GM23338 (cell line): ENCODE data around the gene ADPGK. TPM values are rescaled to one million over a fixed set of nuclear protein-coding genes. Genes with fewer than 3 reads are reported as not detected.

ENCODE experiments used
- ATAC-seq: fragments of 200-7000 bp; cut with Tn5 transposase; 3 replicates; pipeline ENCODE4 v1.9.1; 2020
- DNase-seq: peaks from one replicate; pipeline ENCODE4 v3.0.0-alpha.2; 2015; ENCODE audit warnings: low spot score
- H2AFZ ChIP-seq: fragments of 200-600 bp; sonication (generic); 2 replicates; pipeline ENCODE4 v1.8.0; 2016; ENCODE audit warnings: antibody characterized with exemption, mild to moderate bottlenecking, moderate library complexity
- H3F3A ChIP-seq: fragments of 200-600 bp; sonication (generic); replicated peaks from 2 replicates; pipeline ENCODE4 v1.8.0; 2017; ENCODE audit warnings: antibody characterized with exemption, mixed run types, low read depth
- H3K27ac ChIP-seq: fragments of 200-600 bp; sonication (generic); 2 replicates; pipeline ENCODE4 v1.6.1; 2016; ENCODE audit warnings: low read depth
- H3K27me3 ChIP-seq: fragments of 200-600 bp; sonication (generic); 2 replicates; pipeline ENCODE4 v1.8.0; 2016; ENCODE audit warnings: mild to moderate bottlenecking, mixed run types, moderate library complexity; ENCODE audit not compliant: insufficient read depth
- H3K36me3 ChIP-seq: fragments of 200-600 bp; sonication (generic); 2 replicates; pipeline ENCODE4 v1.8.0; 2016; ENCODE audit warnings: mild to moderate bottlenecking; ENCODE audit not compliant: insufficient read depth
- H3K4me1 ChIP-seq: fragments of 200-600 bp; sonication (generic); 2 replicates; pipeline ENCODE4 v1.8.0; 2016; ENCODE audit warnings: mild to moderate bottlenecking, moderate library complexity; ENCODE audit not compliant: insufficient read depth
- H3K4me2 ChIP-seq: fragments of 200-600 bp; sonication (generic); 2 replicates; pipeline ENCODE4 v1.7.1; 2017; ENCODE audit warnings: mixed run types
- H3K4me3 ChIP-seq: fragments of 200-600 bp; sonication (generic); 2 replicates; pipeline ENCODE4 v1.6.1; 2016; ENCODE audit warnings: mixed run types
- H3K79me2 ChIP-seq: fragments of 200-600 bp; sonication (generic); replicated peaks from 2 replicates; pipeline ENCODE4 v1.8.0; 2017; ENCODE audit warnings: mild to moderate bottlenecking; ENCODE audit not compliant: insufficient read depth
- H3K9me2 ChIP-seq: fragments of 200-600 bp; sonication (generic); 2 replicates; pipeline ENCODE4 v1.8.0; 2017; ENCODE audit not compliant: insufficient read depth
- H4K20me1 ChIP-seq: fragments of 200-600 bp; sonication (generic); replicated peaks from 2 replicates; pipeline ENCODE4 v1.8.0; 2017; ENCODE audit warnings: mild to moderate bottlenecking; ENCODE audit not compliant: insufficient read depth
- H3K27ac Mint-ChIP-seq: 2 replicates; pipeline ENCODE4 v1.8.0; 2020; ENCODE audit warnings: inconsistent platforms, mild to moderate bottlenecking, moderate library complexity, mixed read lengths
- H3K27me3 Mint-ChIP-seq: 3 replicates; pipeline ENCODE4 v1.8.0; 2022; ENCODE audit warnings: low read depth, mild to moderate bottlenecking, moderate library complexity, mixed read lengths, inconsistent platforms; ENCODE audit not compliant: insufficient read depth, poor library complexity
- H3K36me3 Mint-ChIP-seq: 3 replicates; pipeline ENCODE4 v1.8.0; 2021; ENCODE audit warnings: low read depth, mild to moderate bottlenecking, inconsistent platforms, moderate library complexity, mixed read lengths
- H3K4me1 Mint-ChIP-seq: 3 replicates; pipeline ENCODE4 v1.8.0; 2020; ENCODE audit warnings: mild to moderate bottlenecking, inconsistent platforms, mixed read lengths
- H3K4me3 Mint-ChIP-seq: 3 replicates; pipeline ENCODE4 v1.8.0; 2021; ENCODE audit warnings: moderate library complexity, mild to moderate bottlenecking, inconsistent platforms, mixed read lengths
- H3K9me3 Mint-ChIP-seq: 3 replicates; pipeline ENCODE4 v1.8.0; 2020; ENCODE audit warnings: moderate library complexity, mild to moderate bottlenecking, inconsistent platforms, mixed read lengths
- CREB1 ChIP-seq: fragments of 250-450 bp; sonication (Bioruptor Pico); IDR thresholded peaks from 2 replicates; pipeline ENCODE4 v1.5.0; 2020; ENCODE audit warnings: low read depth, mild to moderate bottlenecking, moderate library complexity
- CTCF ChIP-seq, 2 experiments: fragments of 200-600 bp in 1 of 2; sonication (generic) in 1 of 2; conservative IDR thresholded peaks; 2 replicates each; pipeline versions ENCODE4 v1.5.1 to v1.6.1; 2016 to 2017; ENCODE audit warnings: antibody characterized with exemption in 2 of 2, low read depth in 2 of 2, mild to moderate bottlenecking in 2 of 2, moderate library complexity in 1 of 2
- ETS1 ChIP-seq: IDR thresholded peaks from 2 replicates; pipeline ENCODE4 v1.6.1; 2016; ENCODE audit warnings: antibody characterized with exemption
- EZH2 ChIP-seq: fragments of 200-600 bp; sonication (generic); IDR thresholded peaks from one replicate; pipeline ENCODE4 v1.8.0; 2017; ENCODE audit warnings: antibody characterized with exemption, mild to moderate bottlenecking, low read depth; ENCODE audit not compliant: unreplicated experiment
- EZH2phosphoT487 ChIP-seq: fragments of 200-600 bp; sonication (generic); IDR thresholded peaks from one replicate; pipeline ENCODE4 v1.8.1; 2018; ENCODE audit warnings: antibody characterized with exemption; ENCODE audit not compliant: unreplicated experiment
- JUNB ChIP-seq: IDR thresholded peaks from one replicate; pipeline ENCODE4 v1.6.1; 2016; ENCODE audit warnings: antibody characterized with exemption; ENCODE audit not compliant: unreplicated experiment
- NANOG ChIP-seq: IDR thresholded peaks from 2 replicates; pipeline ENCODE4 v1.6.1; 2016; ENCODE audit warnings: antibody characterized with exemption, borderline replicate concordance
- POLR2AphosphoS5 ChIP-seq: IDR thresholded peaks from 2 replicates; pipeline ENCODE4 v1.6.1; 2016; ENCODE audit warnings: antibody characterized with exemption, low read depth
- STAT1 ChIP-seq: IDR thresholded peaks from one replicate; pipeline ENCODE4 v1.6.1; 2016; ENCODE audit warnings: antibody characterized with exemption; ENCODE audit not compliant: unreplicated experiment
- ZNF114 ChIP-seq: fragments of 250-450 bp; sonication (Bioruptor Pico); IDR thresholded peaks from 2 replicates; pipeline ENCODE4 v1.5.0; 2020; ENCODE audit warnings: mild to moderate bottlenecking, moderate library complexity
- ZNF331 ChIP-seq: fragments of 250-450 bp; sonication (Bioruptor Pico); IDR thresholded peaks from 2 replicates; pipeline ENCODE4 v1.5.0; 2020; ENCODE audit warnings: low read depth, mild to moderate bottlenecking, moderate library complexity
- ZNF462 ChIP-seq: fragments of 250-450 bp; sonication (Bioruptor Pico); IDR thresholded peaks from 2 replicates; pipeline ENCODE4 v1.5.0; 2020; ENCODE audit warnings: mild to moderate bottlenecking, moderate library complexity
- polyA plus RNA-seq: library from polyadenylated mRNA; unstranded; fragments of >200 nt; fragmentation: Nextera tagmentation; extraction: Ambion mirVana; gene quantifications from 2 replicates; pipeline ENCODE4 v1.2.1, GENCODE V29; 2016
- total RNA-seq: library from RNA; depleted of rRNA; stranded (reverse); fragments of >200 nt; shearing (Covaris generic); gene quantifications from 2 replicates; pipeline ENCODE4 v1.2.3, GENCODE V29; 2014
- TF ChIP-seq, protein P1 (sequence below): IDR thresholded peaks from one replicate; pipeline ENCODE4 v1.6.1; 2018; ENCODE audit warnings: antibody characterized with exemption; ENCODE audit not compliant: unreplicated experiment

ADPGK gene
- total and polyA plus RNA-seq, 2 experiments from 2014 or later = 21.5 to 57.0 TPM

- DNase-seq (peak; percentile 43), ATAC-seq (peak; percentile 22)
- Mint-ChIP-seq H3K36me3 (peaks cover 3% of the 10 kb centered on the region), H3K4me1 (peaks cover 15% of the 10 kb centered on the region), H3K9me3 (no peaks in the 10 kb centered on the region), H3K27me3 (no peaks in the 10 kb centered on the region), H3K4me3 (peak overlapping the region; percentile 91), H3K27ac (peak overlapping the region; percentile 81)
- Histone ChIP-seq H3K27me3 (no peaks in the 10 kb centered on the region), H3K27ac (no peak overlapping the region), H3K36me3 (peaks cover 3% of the 10 kb centered on the region), H3K79me2 (peaks cover 52% of the 10 kb centered on the region), H3K9me2 (no peaks in the 10 kb centered on the region), H3F3A (peaks cover 5% of the 10 kb centered on the region; the same call in 1 of the 2 replicates), H3K4me2 (peak overlapping the region; percentile 85), H4K20me1 (peaks cover 4% of the 10 kb centered on the region), H3K4me1 (peaks cover 16% of the 10 kb centered on the region), H2AFZ (peak overlapping the region; percentile 94; the same call in 1 of the 2 replicates), H3K4me3 (peak overlapping the region; percentile 95)
- TF ChIP-seq POLR2AphosphoS5 (no peak), ETS1 (no peak), EZH2 (no peak), ZNF331 (no peak), ZNF114 (CRISPR knock-in tag) (no peak), CREB1 (CRISPR knock-in tag) (no peak), CTCF (conservative IDR thresholded peaks at IDR 0.05; ENCODE audit: low read depth in 2 of 2) (no peak; a peak in 1 of 4 replicates), NANOG (no peak), JUNB (no peak), EZH2phosphoT487 (no peak), STAT1 (no peak), ZNF462 (CRISPR knock-in tag) (no peak)
- TF ChIP-seq, protein P1, sequence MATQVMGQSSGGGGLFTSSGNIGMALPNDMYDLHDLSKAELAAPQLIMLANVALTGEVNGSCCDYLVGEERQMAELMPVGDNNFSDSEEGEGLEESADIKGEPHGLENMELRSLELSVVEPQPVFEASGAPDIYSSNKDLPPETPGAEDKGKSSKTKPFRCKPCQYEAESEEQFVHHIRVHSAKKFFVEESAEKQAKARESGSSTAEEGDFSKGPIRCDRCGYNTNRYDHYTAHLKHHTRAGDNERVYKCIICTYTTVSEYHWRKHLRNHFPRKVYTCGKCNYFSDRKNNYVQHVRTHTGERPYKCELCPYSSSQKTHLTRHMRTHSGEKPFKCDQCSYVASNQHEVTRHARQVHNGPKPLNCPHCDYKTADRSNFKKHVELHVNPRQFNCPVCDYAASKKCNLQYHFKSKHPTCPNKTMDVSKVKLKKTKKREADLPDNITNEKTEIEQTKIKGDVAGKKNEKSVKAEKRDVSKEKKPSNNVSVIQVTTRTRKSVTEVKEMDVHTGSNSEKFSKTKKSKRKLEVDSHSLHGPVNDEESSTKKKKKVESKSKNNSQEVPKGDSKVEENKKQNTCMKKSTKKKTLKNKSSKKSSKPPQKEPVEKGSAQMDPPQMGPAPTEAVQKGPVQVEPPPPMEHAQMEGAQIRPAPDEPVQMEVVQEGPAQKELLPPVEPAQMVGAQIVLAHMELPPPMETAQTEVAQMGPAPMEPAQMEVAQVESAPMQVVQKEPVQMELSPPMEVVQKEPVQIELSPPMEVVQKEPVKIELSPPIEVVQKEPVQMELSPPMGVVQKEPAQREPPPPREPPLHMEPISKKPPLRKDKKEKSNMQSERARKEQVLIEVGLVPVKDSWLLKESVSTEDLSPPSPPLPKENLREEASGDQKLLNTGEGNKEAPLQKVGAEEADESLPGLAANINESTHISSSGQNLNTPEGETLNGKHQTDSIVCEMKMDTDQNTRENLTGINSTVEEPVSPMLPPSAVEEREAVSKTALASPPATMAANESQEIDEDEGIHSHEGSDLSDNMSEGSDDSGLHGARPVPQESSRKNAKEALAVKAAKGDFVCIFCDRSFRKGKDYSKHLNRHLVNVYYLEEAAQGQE = no peak
Measured at GRCh38 chr15:72783004-72783639, 436 bp downstream of the ADPGK start.
